Measurements from ENCODE around the gene NFKBIE. TPM values are rescaled to one million over a fixed set of nuclear protein-coding genes. Genes with fewer than 3 reads are reported as not detected.

NFKBIE gene
- total and polyA plus RNA-seq, 9 of the 15 experiments (the other 6 are each of a cell fraction or from before 2014, with no cell fraction given): 2.1 to 16.4 (median 11.7) TPM

- TF ChIP-seq FOXA3 (CRISPR knock-in tag; conservative IDR thresholded peaks at IDR 0.05 in 1 of 2, IDR thresholded peaks at IDR 0.05 in 1 of 2) (peak in 1 of 2 experiments; percentile 37; a peak in 1 of 4 replicates), POLR2A (conservative IDR thresholded peaks at IDR 0.05) (peak; percentile 25; the same call in 1 of the 2 replicates), MAX (CRISPR knock-in tag; IDR thresholded peaks at IDR 0.05) (peak; percentile 81), ZNF318 (IDR thresholded peaks at IDR 0.05; ENCODE audit: borderline replicate concordance in 1 of 2, low read depth in 1 of 2) (no peak), ZNF707 (CRISPR knock-in tag; conservative IDR thresholded peaks at IDR 0.05) (no peak), DPF2 (IDR thresholded peaks at IDR 0.05) (no peak), ERF (CRISPR knock-in tag; IDR thresholded peaks at IDR 0.05) (0 out of 2 replicates have a peak, but pooled peaks have one; percentile 35), BRD4 (IDR thresholded peaks at IDR 0.05) (no peak), CTBP1 (IDR thresholded peaks at IDR 0.05; ENCODE audit: borderline replicate concordance) (0 out of 2 replicates have a peak, but pooled peaks have one; percentile 16), EP400 (IDR thresholded peaks at IDR 0.05) (no peak), POLR2AphosphoS2 (IDR thresholded peaks at IDR 0.05; ENCODE audit: low read length) (0 out of 2 replicates have a peak, but pooled peaks have one; percentile 39), ZKSCAN8 (CRISPR knock-in tag; IDR thresholded peaks at IDR 0.05) (no peak), CEBPG (CRISPR knock-in tag; IDR thresholded peaks at IDR 0.05) (0 out of 2 replicates have a peak, but pooled peaks have one; percentile 31), CEBPG (tag; conservative IDR thresholded peaks at IDR 0.05 in 1 of 2, IDR thresholded peaks at IDR 0.05 in 1 of 2) (no peak), PHF8 (IDR thresholded peaks at IDR 0.05; ENCODE audit: borderline replicate concordance, low read length) (peak; percentile 35; the same call in 1 of the 2 replicates)
- TF ChIP-seq, protein P1, sequence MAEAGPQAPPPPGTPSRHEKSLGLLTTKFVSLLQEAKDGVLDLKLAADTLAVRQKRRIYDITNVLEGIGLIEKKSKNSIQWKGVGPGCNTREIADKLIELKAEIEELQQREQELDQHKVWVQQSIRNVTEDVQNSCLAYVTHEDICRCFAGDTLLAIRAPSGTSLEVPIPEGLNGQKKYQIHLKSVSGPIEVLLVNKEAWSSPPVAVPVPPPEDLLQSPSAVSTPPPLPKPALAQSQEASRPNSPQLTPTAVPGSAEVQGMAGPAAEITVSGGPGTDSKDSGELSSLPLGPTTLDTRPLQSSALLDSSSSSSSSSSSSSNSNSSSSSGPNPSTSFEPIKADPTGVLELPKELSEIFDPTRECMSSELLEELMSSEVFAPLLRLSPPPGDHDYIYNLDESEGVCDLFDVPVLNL (CRISPR knock-in tag; IDR thresholded peaks at IDR 0.05; ENCODE audit: low read depth): 0 out of 2 replicates have a peak, but pooled peaks have one; percentile 36
Observed at GRCh38 chr6:44297063-44298038, 32.0 kb upstream of the NFKBIE start (continued).
